Midbrain (tissue), 1 donor: ENCODE data around the gene FAR2.

Experiments
- DNase-seq: peaks from one replicate; lab custom pipeline; 2025; lab: John Stamatoyannopoulos, UW

The FAR2 gene

GRCh38 chr12:29204521-29204920 is 55.4 kb downstream of the FAR2 start:
- no peak for DNase-seq

- peak; percentile 16 for DNase-seq
Observed at GRCh38 chr12:29207120-29207519, 58.0 kb downstream of the FAR2 start.

GRCh38 chr12:29208060-29208459 is 59.0 kb downstream of the FAR2 start:
- DNase-seq: peak; percentile 7

- DNase-seq: no peak
Observed at GRCh38 chr12:29208936-29209701, 60.0 kb downstream of the FAR2 start.

- DNase-seq: no peak
Observed at GRCh38 chr12:29211696-29212095, 62.6 kb downstream of the FAR2 start.

- no peak for DNase-seq
Observed at GRCh38 chr12:29212682-29213403, 63.8 kb downstream of the FAR2 start.

- no peak for DNase-seq
Observed at GRCh38 chr12:29216266-29216665, 67.2 kb downstream of the FAR2 start.

- DNase-seq: no peak
Observed at GRCh38 chr12:29216797-29217575, 67.9 kb downstream of the FAR2 start.

- no peak for DNase-seq
Observed at GRCh38 chr12:29220632-29221336, 71.7 kb downstream of the FAR2 start.

GRCh38 chr12:29222200-29222599 is 73.1 kb downstream of the FAR2 start:
- no peak for DNase-seq

- no peak for DNase-seq
Observed at GRCh38 chr12:29223426-29223825, 74.3 kb downstream of the FAR2 start.

- no peak for DNase-seq
Observed at GRCh38 chr12:29223956-29224543, 75.0 kb downstream of the FAR2 start.

- DNase-seq: no peak
Observed at GRCh38 chr12:29224572-29224971, 75.5 kb downstream of the FAR2 start.

GRCh38 chr12:29225834-29226233 is 76.8 kb downstream of the FAR2 start:
- DNase-seq: no peak

- no peak for DNase-seq
Observed at GRCh38 chr12:29226616-29227015, 77.5 kb downstream of the FAR2 start.

- DNase-seq: no peak
Observed at GRCh38 chr12:29228474-29229157, 79.5 kb downstream of the FAR2 start.

GRCh38 chr12:29229158-29229505 is 80.1 kb downstream of the FAR2 start:
- DNase-seq: no peak

GRCh38 chr12:29229937-29230336 is 80.9 kb downstream of the FAR2 start:
- no peak for DNase-seq

- DNase-seq: no peak
Observed at GRCh38 chr12:29230800-29231560, 81.9 kb downstream of the FAR2 start.

GRCh38 chr12:29232086-29232485 is 83.0 kb downstream of the FAR2 start:
- no peak for DNase-seq
